C4-2B (cell line): ENCODE measurements around the gene RRP8.

ENCODE experiments used
- ZFX ChIP-seq: fragments of 450-650 bp; IDR thresholded peaks from 2 replicates; pipeline ENCODE4 v1.6.1; 2017
- TF ChIP-seq, protein P1 (sequence below): fragments of 450-650 bp; conservative IDR thresholded peaks from 2 replicates; pipeline ENCODE4 v1.5.1; 2017; ENCODE audit warnings: mild to moderate bottlenecking

DNA sequence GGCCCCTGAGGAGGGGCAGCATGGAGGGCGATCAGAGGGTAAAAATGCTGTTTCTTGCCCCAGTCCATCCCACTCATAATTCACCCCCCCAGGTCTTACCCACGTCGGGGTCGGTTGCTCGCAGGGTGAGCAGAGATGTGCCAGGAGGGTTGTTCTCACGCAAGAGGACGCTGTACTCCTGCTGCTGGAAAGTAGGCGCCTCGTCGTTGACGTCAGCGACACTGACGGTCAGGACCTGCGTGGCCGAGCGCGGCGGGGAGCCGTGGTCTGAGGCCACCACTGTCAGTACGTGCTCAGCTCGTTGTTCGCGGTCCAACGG, 26.1 kb upstream of the RRP8 start:
- TF ChIP-seq, protein P1, sequence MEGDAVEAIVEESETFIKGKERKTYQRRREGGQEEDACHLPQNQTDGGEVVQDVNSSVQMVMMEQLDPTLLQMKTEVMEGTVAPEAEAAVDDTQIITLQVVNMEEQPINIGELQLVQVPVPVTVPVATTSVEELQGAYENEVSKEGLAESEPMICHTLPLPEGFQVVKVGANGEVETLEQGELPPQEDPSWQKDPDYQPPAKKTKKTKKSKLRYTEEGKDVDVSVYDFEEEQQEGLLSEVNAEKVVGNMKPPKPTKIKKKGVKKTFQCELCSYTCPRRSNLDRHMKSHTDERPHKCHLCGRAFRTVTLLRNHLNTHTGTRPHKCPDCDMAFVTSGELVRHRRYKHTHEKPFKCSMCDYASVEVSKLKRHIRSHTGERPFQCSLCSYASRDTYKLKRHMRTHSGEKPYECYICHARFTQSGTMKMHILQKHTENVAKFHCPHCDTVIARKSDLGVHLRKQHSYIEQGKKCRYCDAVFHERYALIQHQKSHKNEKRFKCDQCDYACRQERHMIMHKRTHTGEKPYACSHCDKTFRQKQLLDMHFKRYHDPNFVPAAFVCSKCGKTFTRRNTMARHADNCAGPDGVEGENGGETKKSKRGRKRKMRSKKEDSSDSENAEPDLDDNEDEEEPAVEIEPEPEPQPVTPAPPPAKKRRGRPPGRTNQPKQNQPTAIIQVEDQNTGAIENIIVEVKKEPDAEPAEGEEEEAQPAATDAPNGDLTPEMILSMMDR: no peak
- TF ChIP-seq ZFX: no peak
